ENCODE data around the gene RBBP8.

DNA sequence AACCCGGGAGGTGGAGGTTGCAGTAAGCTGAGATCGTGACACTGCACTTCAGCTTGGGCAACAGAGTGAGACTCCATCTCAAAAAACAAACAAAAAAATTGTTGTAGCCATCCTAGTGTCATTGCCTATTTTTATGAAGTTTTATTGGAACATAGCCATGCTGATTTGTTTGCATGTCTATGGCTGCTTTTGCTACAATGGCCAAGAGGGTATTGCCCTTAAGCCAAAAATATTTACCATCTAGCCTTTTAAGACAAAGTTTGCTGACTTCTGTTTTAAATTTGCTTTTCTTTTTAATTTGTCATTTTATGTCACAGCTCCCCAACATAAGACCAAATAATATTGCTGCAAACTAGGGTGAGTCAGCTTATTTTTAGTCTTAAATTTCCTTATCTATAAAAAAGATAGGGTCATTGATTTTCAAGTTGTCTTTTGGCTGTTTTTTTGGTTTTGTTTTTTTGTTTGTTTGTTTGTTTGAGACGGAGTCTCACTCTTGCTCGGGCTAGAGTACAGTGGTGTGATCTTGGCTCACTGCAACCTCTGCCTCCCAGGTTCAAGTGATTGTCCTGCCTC is 132.2 kb downstream of the RBBP8 start:
- no peak for TF ChIP-seq POLR2A (IDR thresholded peaks at IDR 0.05; ENCODE audit: low read depth, low read length)
- no peak for TF ChIP-seq TAF1 (IDR thresholded peaks at IDR 0.05; ENCODE audit: low read depth, low read length)
- no peak for TF ChIP-seq SPI1 (IDR thresholded peaks at IDR 0.05; ENCODE audit: low read depth, low read length)
- TF ChIP-seq POLR2AphosphoS5 (IDR thresholded peaks at IDR 0.05; ENCODE audit: low read depth, low read length), result no peak
